HepG2 (cell line): ENCODE data around the gene PWWP2A. TPM values are rescaled to one million over a fixed set of nuclear protein-coding genes. Genes with fewer than 3 reads are reported as not detected.

Experiments used
- EP300 ChIP-seq, 3 experiments: sonication (generic) in 1 of 3; formaldehyde crosslinking in 1 of 3; IDR thresholded peaks; 2 replicates each; pipeline versions ENCODE4 v1.5.1 to v1.6.1; 2011 to 2020; ENCODE audit warnings: low read depth in 2 of 3, low read length in 2 of 3, borderline replicate concordance in 1 of 3, improper control_type of control experiment in 1 of 3, mild to moderate bottlenecking in 1 of 3, missing genetic modification reagents in 1 of 3, moderate library complexity in 1 of 3
- NFKBIZ ChIP-seq: IDR thresholded peaks from 2 replicates; pipeline ENCODE4 v1.6.1; 2018; ENCODE audit warnings: missing genetic modification reagents, missing compliant biosample characterization
- REPIN1 ChIP-seq: sonication (generic); formaldehyde crosslinking; IDR thresholded peaks from 2 replicates; pipeline ENCODE4 v1.8.0; 2022; ENCODE audit warnings: missing genetic modification reagents, low read depth, mild to moderate bottlenecking, borderline replicate concordance
- SALL1 ChIP-seq: sonication (generic); formaldehyde crosslinking; IDR thresholded peaks from 2 replicates; pipeline ENCODE4 v1.8.0; 2022; ENCODE audit warnings: mild to moderate bottlenecking, missing genetic modification reagents
- ZFP82 ChIP-seq: sonication (generic); formaldehyde crosslinking; IDR thresholded peaks from 2 replicates; pipeline ENCODE4 v1.5.1; 2020; ENCODE audit warnings: mild to moderate bottlenecking, missing genetic modification reagents, borderline replicate concordance
- ZNF496 ChIP-seq: sonication (generic); formaldehyde crosslinking; IDR thresholded peaks from 2 replicates; pipeline ENCODE4 v1.8.1; 2023; ENCODE audit warnings: mild to moderate bottlenecking, moderate library complexity, missing genetic modification reagents; ENCODE audit not compliant: insufficient replicate concordance
- polyA plus RNA-seq, 8 experiments: library from polyadenylated mRNA; depleted of rRNA in 3 of 8; stranded (reverse) in 7 of 8; unstranded in 1 of 8; fragments of >200 nt; fragmentation: Illumina TruSeq in 4 of 8; extraction: Trizol in 4 of 8; gene quantifications; 2 replicates each; pipeline versions ENCODE4 v1.2.1 to v1.2.3, GENCODE V29; 2011 to 2016; ENCODE audit warnings: low read depth in 4 of 8, missing spikeins in 1 of 8, mixed read lengths in 1 of 8; ENCODE audit not compliant: insufficient read depth in 1 of 8
- total RNA-seq, 5 experiments: library from RNA; depleted of rRNA; stranded (reverse); fragments of >200 nt; fragmentation: Illumina TruSeq; extraction: Trizol; gene quantifications; 2 replicates each; pipeline ENCODE4 v1.2.3, GENCODE V29; 2016; ENCODE audit warnings: low read depth in 1 of 5
- TF ChIP-seq, protein P1 (sequence below): sonication (generic); formaldehyde crosslinking; IDR thresholded peaks from 2 replicates; pipeline ENCODE4 v1.5.1; 2020; ENCODE audit warnings: mild to moderate bottlenecking, missing genetic modification reagents, borderline replicate concordance
- TF ChIP-seq, protein P2 (sequence below): sonication (generic); formaldehyde crosslinking; IDR thresholded peaks from 2 replicates; pipeline ENCODE4 v1.4.0; 2020; ENCODE audit warnings: missing genetic modification reagents
- TF ChIP-seq, protein P3 (sequence below): sonication (generic); formaldehyde crosslinking; IDR thresholded peaks from 2 replicates; pipeline ENCODE4 v1.5.0; 2020; ENCODE audit warnings: missing genetic modification reagents, mild to moderate bottlenecking, borderline replicate concordance

The PWWP2A gene
- total and polyA plus RNA-seq, 2 of the 13 experiments (the other 11 are each of a cell fraction or from before 2014, with no cell fraction given): 7.3 to 16.9 TPM

DNA sequence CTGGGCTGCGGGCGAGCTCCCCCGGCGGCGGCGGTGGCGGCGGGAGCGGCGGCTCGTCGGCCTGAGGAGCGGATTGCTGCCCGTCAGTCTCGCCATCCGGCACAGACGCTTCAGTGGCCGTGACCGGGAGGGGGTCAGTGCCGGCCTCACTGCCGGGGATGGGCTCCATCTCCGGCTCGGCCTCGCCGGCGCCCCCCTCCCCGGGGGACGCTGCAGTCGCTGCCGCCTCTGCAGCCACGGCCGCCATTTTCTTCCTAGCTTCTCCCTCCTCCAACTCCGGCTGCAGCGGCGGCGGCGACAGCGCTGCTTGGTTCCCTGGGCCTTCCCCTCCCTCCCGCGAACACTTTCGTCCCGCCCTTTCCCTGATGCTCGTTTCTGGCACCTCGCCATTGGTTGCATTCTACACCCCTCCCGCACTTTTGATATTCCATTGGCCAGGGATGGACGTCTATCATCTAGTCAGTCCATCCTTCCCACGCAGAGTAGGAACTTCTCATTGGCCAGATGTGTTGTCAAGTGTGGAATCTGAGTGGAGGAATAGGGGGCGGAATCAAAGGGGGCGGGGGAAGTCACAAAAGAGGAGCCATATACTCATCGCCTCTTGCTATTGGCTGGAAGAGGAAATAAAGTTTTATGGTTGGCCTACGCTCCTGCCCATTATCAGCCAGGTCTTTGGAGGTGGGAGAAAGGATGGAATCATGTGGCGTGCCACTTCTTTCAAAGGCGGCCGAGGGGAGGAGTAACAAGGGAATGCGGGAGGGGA is at the start of gene PWWP2A (continued):
- TF ChIP-seq, protein P1, sequence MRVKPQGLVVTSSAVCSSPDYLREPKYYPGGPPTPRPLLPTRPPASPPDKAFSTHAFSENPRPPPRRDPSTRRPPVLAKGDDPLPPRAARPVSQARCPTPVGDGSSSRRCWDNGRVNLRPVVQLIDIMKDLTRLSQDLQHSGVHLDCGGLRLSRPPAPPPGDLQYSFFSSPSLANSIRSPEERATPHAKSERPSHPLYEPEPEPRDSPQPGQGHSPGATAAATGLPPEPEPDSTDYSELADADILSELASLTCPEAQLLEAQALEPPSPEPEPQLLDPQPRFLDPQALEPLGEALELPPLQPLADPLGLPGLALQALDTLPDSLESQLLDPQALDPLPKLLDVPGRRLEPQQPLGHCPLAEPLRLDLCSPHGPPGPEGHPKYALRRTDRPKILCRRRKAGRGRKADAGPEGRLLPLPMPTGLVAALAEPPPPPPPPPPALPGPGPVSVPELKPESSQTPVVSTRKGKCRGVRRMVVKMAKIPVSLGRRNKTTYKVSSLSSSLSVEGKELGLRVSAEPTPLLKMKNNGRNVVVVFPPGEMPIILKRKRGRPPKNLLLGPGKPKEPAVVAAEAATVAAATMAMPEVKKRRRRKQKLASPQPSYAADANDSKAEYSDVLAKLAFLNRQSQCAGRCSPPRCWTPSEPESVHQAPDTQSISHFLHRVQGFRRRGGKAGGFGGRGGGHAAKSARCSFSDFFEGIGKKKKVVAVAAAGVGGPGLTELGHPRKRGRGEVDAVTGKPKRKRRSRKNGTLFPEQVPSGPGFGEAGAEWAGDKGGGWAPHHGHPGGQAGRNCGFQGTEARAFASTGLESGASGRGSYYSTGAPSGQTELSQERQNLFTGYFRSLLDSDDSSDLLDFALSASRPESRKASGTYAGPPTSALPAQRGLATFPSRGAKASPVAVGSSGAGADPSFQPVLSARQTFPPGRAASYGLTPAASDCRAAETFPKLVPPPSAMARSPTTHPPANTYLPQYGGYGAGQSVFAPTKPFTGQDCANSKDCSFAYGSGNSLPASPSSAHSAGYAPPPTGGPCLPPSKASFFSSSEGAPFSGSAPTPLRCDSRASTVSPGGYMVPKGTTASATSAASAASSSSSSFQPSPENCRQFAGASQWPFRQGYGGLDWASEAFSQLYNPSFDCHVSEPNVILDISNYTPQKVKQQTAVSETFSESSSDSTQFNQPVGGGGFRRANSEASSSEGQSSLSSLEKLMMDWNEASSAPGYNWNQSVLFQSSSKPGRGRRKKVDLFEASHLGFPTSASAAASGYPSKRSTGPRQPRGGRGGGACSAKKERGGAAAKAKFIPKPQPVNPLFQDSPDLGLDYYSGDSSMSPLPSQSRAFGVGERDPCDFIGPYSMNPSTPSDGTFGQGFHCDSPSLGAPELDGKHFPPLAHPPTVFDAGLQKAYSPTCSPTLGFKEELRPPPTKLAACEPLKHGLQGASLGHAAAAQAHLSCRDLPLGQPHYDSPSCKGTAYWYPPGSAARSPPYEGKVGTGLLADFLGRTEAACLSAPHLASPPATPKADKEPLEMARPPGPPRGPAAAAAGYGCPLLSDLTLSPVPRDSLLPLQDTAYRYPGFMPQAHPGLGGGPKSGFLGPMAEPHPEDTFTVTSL: no peak
- TF ChIP-seq REPIN1 (CRISPR knock-in tag) (0 out of 2 replicates have a peak, but pooled peaks have one; percentile 24), EP300 (IDR thresholded peaks at IDR 0.05; ENCODE audit: low read depth in 2 of 2, low read length in 2 of 2) (no peak), EP300 (CRISPR knock-in tag; IDR thresholded peaks at IDR 0.05; ENCODE audit: borderline replicate concordance) (no peak), ZNF496 (CRISPR knock-in tag) (no peak), SALL1 (CRISPR knock-in tag) (0 out of 2 replicates have a peak, but pooled peaks have one; percentile 18), ZFP82 (no peak; the same call in 1 of the 2 replicates), NFKBIZ (CRISPR knock-in tag) (0 out of 2 replicates have a peak, but pooled peaks have one; percentile 50)
- TF ChIP-seq, protein P2, sequence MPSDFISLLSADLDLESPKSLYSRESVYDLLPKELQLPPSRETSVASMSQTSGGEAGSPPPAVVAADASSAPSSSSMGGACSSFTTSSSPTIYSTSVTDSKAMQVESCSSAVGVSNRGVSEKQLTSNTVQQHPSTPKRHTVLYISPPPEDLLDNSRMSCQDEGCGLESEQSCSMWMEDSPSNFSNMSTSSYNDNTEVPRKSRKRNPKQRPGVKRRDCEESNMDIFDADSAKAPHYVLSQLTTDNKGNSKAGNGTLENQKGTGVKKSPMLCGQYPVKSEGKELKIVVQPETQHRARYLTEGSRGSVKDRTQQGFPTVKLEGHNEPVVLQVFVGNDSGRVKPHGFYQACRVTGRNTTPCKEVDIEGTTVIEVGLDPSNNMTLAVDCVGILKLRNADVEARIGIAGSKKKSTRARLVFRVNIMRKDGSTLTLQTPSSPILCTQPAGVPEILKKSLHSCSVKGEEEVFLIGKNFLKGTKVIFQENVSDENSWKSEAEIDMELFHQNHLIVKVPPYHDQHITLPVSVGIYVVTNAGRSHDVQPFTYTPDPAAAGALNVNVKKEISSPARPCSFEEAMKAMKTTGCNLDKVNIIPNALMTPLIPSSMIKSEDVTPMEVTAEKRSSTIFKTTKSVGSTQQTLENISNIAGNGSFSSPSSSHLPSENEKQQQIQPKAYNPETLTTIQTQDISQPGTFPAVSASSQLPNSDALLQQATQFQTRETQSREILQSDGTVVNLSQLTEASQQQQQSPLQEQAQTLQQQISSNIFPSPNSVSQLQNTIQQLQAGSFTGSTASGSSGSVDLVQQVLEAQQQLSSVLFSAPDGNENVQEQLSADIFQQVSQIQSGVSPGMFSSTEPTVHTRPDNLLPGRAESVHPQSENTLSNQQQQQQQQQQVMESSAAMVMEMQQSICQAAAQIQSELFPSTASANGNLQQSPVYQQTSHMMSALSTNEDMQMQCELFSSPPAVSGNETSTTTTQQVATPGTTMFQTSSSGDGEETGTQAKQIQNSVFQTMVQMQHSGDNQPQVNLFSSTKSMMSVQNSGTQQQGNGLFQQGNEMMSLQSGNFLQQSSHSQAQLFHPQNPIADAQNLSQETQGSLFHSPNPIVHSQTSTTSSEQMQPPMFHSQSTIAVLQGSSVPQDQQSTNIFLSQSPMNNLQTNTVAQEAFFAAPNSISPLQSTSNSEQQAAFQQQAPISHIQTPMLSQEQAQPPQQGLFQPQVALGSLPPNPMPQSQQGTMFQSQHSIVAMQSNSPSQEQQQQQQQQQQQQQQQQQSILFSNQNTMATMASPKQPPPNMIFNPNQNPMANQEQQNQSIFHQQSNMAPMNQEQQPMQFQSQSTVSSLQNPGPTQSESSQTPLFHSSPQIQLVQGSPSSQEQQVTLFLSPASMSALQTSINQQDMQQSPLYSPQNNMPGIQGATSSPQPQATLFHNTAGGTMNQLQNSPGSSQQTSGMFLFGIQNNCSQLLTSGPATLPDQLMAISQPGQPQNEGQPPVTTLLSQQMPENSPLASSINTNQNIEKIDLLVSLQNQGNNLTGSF: no peak
- TF ChIP-seq, protein P3, sequence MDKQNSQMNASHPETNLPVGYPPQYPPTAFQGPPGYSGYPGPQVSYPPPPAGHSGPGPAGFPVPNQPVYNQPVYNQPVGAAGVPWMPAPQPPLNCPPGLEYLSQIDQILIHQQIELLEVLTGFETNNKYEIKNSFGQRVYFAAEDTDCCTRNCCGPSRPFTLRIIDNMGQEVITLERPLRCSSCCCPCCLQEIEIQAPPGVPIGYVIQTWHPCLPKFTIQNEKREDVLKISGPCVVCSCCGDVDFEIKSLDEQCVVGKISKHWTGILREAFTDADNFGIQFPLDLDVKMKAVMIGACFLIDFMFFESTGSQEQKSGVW (CRISPR knock-in tag): no peak
